DOHH2 (cell line): ENCODE results near the gene IFNGR2.

ENCODE experiments used
- CTCF ChIP-seq: fragments of 200-600 bp; sonication (generic); IDR thresholded peaks from one replicate; pipeline ENCODE4 v1.5.1; 2014; ENCODE audit warnings: antibody characterized with exemption, mild to moderate bottlenecking, low read depth, low read length; ENCODE audit not compliant: poor library complexity, severe bottlenecking
- EZH2phosphoT487 ChIP-seq: fragments of 200-600 bp; sonication (generic); IDR thresholded peaks from 2 replicates; pipeline ENCODE4 v1.6.1; 2017; ENCODE audit warnings: borderline replicate concordance, mild to moderate bottlenecking, antibody characterized with exemption, low read length, moderate library complexity, mixed read lengths

GRCh38 chr21:33375101-33375644, 28.0 kb upstream of the IFNGR2 start:
- TF ChIP-seq CTCF = no peak
- no peak for TF ChIP-seq EZH2phosphoT487
